ENCODE measurements around the gene TGFBR2. TPM values are rescaled to one million over a fixed set of nuclear protein-coding genes. Genes with fewer than 3 reads are reported as not detected.

The TGFBR2 gene
- 68.7 TPM for total RNA-seq (ENCODE audit: unreplicated experiment)
- long read RNA-seq, full-length matches to known transcripts, result 1 of 7 reads
- long read RNA-seq, partial matches to known transcripts, result 2 of 7 reads
- long read RNA-seq, other reads (novel, unspliced or antisense), result 4 of 7 reads

- Mint-ChIP-seq H3K27ac (ENCODE audit: unreplicated experiment) (peak within 1 kb of the TSS; percentile 95), H3K9me3 (ENCODE audit: unreplicated experiment) (no peaks in the 10 kb centered on the region), H3K4me3 (ENCODE audit: unreplicated experiment) (peak within 1 kb of the TSS; percentile 94), H3K36me3 (ENCODE audit: low read depth, unreplicated experiment) (peaks cover 11% of the 10 kb centered on the region), H3K27me3 (ENCODE audit: unreplicated experiment) (peaks cover 7% of the 10 kb centered on the region), H3K4me1 (ENCODE audit: unreplicated experiment) (peaks cover 56% of the 10 kb centered on the region)
- TF ChIP-seq CTCF (IDR thresholded peaks at IDR 0.05; ENCODE audit: unreplicated experiment), result no peak
- peak; percentile 90 for DNase-seq (ENCODE audit: low spot score)
These were observed at the start of gene TGFBR2 for GRCh38 chr3:30606301-30607031. Gene TGFBR2 (plus strand): TSS chr3:30606601. CDS start chr3:30606884, 283 bp downstream.

GRCh38 chr3:30557746-30558303, 48.6 kb upstream of the TGFBR2 start:
- DNase-seq (ENCODE audit: low spot score), result no peak
- H3K4me3 Mint-ChIP-seq (ENCODE audit: unreplicated experiment), result no peak overlapping the region
- H3K27ac Mint-ChIP-seq (ENCODE audit: unreplicated experiment), result no peak overlapping the region
- no peaks in the 10 kb centered on the region for H3K36me3 Mint-ChIP-seq (ENCODE audit: low read depth, unreplicated experiment)
- peaks cover 10% of the 10 kb centered on the region for H3K4me1 Mint-ChIP-seq (ENCODE audit: unreplicated experiment)
- H3K9me3 Mint-ChIP-seq (ENCODE audit: unreplicated experiment), result no peaks in the 10 kb centered on the region
- no peak for TF ChIP-seq CTCF (IDR thresholded peaks at IDR 0.05; ENCODE audit: unreplicated experiment)
- H3K27me3 Mint-ChIP-seq (ENCODE audit: unreplicated experiment), result no peaks in the 10 kb centered on the region

- no peak overlapping the region for H3K4me3 Mint-ChIP-seq (ENCODE audit: unreplicated experiment)
- no peaks in the 10 kb centered on the region for H3K27me3 Mint-ChIP-seq (ENCODE audit: unreplicated experiment)
- peaks cover 4% of the 10 kb centered on the region for H3K4me1 Mint-ChIP-seq (ENCODE audit: unreplicated experiment)
- TF ChIP-seq CTCF (IDR thresholded peaks at IDR 0.05; ENCODE audit: unreplicated experiment), result no peak
- H3K27ac Mint-ChIP-seq (ENCODE audit: unreplicated experiment), result no peak overlapping the region
- H3K9me3 Mint-ChIP-seq (ENCODE audit: unreplicated experiment), result no peaks in the 10 kb centered on the region
- H3K36me3 Mint-ChIP-seq (ENCODE audit: low read depth, unreplicated experiment), result no peaks in the 10 kb centered on the region
- DNase-seq (ENCODE audit: low spot score), result no peak
These were observed 42.4 kb upstream of the TGFBR2 start for GRCh38 chr3:30563956-30564355.

- Mint-ChIP-seq H3K36me3 (ENCODE audit: low read depth, unreplicated experiment) (no peaks in the 10 kb centered on the region), H3K4me1 (ENCODE audit: unreplicated experiment) (peaks cover 4% of the 10 kb centered on the region), H3K9me3 (ENCODE audit: unreplicated experiment) (no peaks in the 10 kb centered on the region), H3K4me3 (ENCODE audit: unreplicated experiment) (no peak overlapping the region), H3K27ac (ENCODE audit: unreplicated experiment) (no peak overlapping the region), H3K27me3 (ENCODE audit: unreplicated experiment) (no peaks in the 10 kb centered on the region)
- no peak for DNase-seq (ENCODE audit: low spot score)
- no peak for TF ChIP-seq CTCF (IDR thresholded peaks at IDR 0.05; ENCODE audit: unreplicated experiment)
These were observed 39.2 kb upstream of the TGFBR2 start for GRCh38 chr3:30567139-30567753.
